Activated gamma-delta T cell treated with anti-CD3 and anti-CD28 coated beads, Interleukin-2, amount 50 U/mL, for 16 hours (primary cell): ENCODE data around the gene CCDC15.
A peak's percentile ranks its signal among the peaks of the same experiment; 100 is the strongest.

ENCODE experiments used
- DNase-seq: peaks from one replicate; pipeline ENCODE4 v3.0.0-alpha.2; 2020; ENCODE audit warnings: low read depth

The CCDC15 gene

GRCh38 chr11:124953753-124954589, at the start of gene CCDC15:
Gene CCDC15, plus strand, starts transcription at chr11:124954202. Its CDS starts 531 bp downstream, at chr11:124954733.
- DNase-seq = peak; percentile 94

GRCh38 chr11:124915541-124916369, 38.2 kb upstream of the CCDC15 start:
- no peak for DNase-seq

- DNase-seq = no peak
Measured at GRCh38 chr11:124916370-124916710, 37.7 kb upstream of the CCDC15 start.

- DNase-seq = no peak
Measured at GRCh38 chr11:124917115-124917637, 36.8 kb upstream of the CCDC15 start.

GRCh38 chr11:124918950-124919349, 35.1 kb upstream of the CCDC15 start, which contains the start of gene HEPN1:
Gene HEPN1, plus strand, starts transcription at chr11:124919250.
- no peak for DNase-seq

- no peak for DNase-seq
Measured at GRCh38 chr11:124919898-124920297, 34.1 kb upstream of the CCDC15 start.

- no peak for DNase-seq
Measured at GRCh38 chr11:124920356-124920755, 33.6 kb upstream of the CCDC15 start.

- DNase-seq = peak; percentile 73
Measured at GRCh38 chr11:124920870-124921609, 33.0 kb upstream of the CCDC15 start.

GRCh38 chr11:124922831-124923230, 31.2 kb upstream of the CCDC15 start:
- no peak for DNase-seq

- no peak for DNase-seq
Measured at GRCh38 chr11:124923296-124923695, 30.7 kb upstream of the CCDC15 start.

- no peak for DNase-seq
Measured at GRCh38 chr11:124928942-124929665, 24.9 kb upstream of the CCDC15 start.

GRCh38 chr11:124930799-124931198, 23.2 kb upstream of the CCDC15 start:
- DNase-seq = no peak

- no peak for DNase-seq
Measured at GRCh38 chr11:124934862-124935547, 19.0 kb upstream of the CCDC15 start.

- DNase-seq = no peak
Measured at GRCh38 chr11:124935548-124936514, 18.2 kb upstream of the CCDC15 start, which contains the start of gene HEPACAM. Gene HEPACAM, minus strand, starts transcription at chr11:124936047. Its CDS starts 41 bp downstream, at chr11:124936006.

GRCh38 chr11:124937336-124937935, 16.6 kb upstream of the CCDC15 start:
- no peak for DNase-seq

- DNase-seq = no peak
Measured at GRCh38 chr11:124938206-124938765, 15.7 kb upstream of the CCDC15 start.

- no peak for DNase-seq
Measured at GRCh38 chr11:124938970-124939369, 15.0 kb upstream of the CCDC15 start.

GRCh38 chr11:124941703-124942102, 12.3 kb upstream of the CCDC15 start:
- no peak for DNase-seq
